ENCODE data around the gene TAF5L. TPM values are rescaled to one million over a fixed set of nuclear protein-coding genes. Genes with fewer than 3 reads are reported as not detected.

TAF5L gene
- total and polyA plus RNA-seq, 2 of the 8 experiments (the other 6 are each of a cell fraction or from before 2014, with no cell fraction given), result 17.7 to 23.3 TPM

DNA sequence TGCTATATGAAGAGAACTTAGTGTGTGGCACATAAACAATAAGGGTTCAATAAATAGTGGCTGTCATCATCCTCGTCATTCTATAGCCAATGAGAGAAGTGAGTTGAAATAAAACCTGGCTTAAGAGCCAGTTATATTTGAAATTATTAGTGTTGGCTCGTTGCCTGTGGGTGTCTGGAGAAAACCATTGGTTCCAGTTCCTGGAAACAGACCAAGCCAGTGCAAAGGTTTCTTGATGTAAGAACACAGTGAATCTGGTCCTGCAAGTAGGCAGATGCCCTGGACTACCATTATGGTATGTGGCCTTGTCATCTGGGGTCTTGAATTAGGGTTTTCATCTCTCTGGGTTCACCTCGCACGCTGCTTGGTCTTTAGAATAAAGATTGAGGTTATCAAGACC is 43.4 kb upstream of the TAF5L start:
- H3K9me3 ChIP-seq (ENCODE audit: insufficient read depth in 2 of 2, low read depth in 1 of 2, low read length in 1 of 2), result no peaks in the 10 kb centered on the region
- H2AFZ ChIP-seq (ENCODE audit: low read length), result no peak overlapping the region
- H3K36me3 ChIP-seq (ENCODE audit: control insufficient read depth in 2 of 4, insufficient read depth in 4 of 4, low read length in 3 of 4), result no peaks in the 10 kb centered on the region; a peak in 1 of 8 replicates
- H3K27me3 ChIP-seq (replicated peaks in 1 of 4; ENCODE audit: control insufficient read depth in 3 of 4, extremely low read depth in 1 of 4, insufficient read depth in 3 of 4, low read length in 3 of 4), result no peaks in the 10 kb centered on the region
- H3K4me2 ChIP-seq (ENCODE audit: insufficient read depth in 1 of 2, low read depth in 2 of 2, low read length in 2 of 2), result no peak overlapping the region
- no peak overlapping the region for H2AK5ac ChIP-seq (ENCODE audit: low read depth, low read length)
- no peak overlapping the region for H2BK15ac ChIP-seq (ENCODE audit: low read length)
- H2BK5ac ChIP-seq (ENCODE audit: low read depth, low read length), result no peak overlapping the region
- H3K4me1 ChIP-seq (replicated peaks in 1 of 4; ENCODE audit: control insufficient read depth in 3 of 4, insufficient read depth in 4 of 4, low read length in 3 of 4), result no peaks in the 10 kb centered on the region
- DNase-seq (ENCODE audit: low read depth in 1 of 2, low spot score in 2 of 2), result no peak
- ChIA-PET POLR2A (ENCODE audit: partially characterized antibody) (no interaction called here), CTCF (ENCODE audit: partially characterized antibody) (interaction anchor here (0.6 kb wide), 1 partner anchor 400 kb away, joined by 3 read pairs; no protein-coding TSS in a partner anchor)
- H3K4me3 ChIP-seq (ENCODE audit: extremely low read depth in 1 of 4, insufficient read depth in 2 of 4, low read depth in 3 of 4, low read length in 4 of 4), result no peak overlapping the region
- H3K79me2 ChIP-seq (ENCODE audit: control insufficient read depth in 1 of 2, insufficient read depth in 2 of 2, low read length in 2 of 2), result no peaks in the 10 kb centered on the region
- no peak overlapping the region for H3K14ac ChIP-seq (ENCODE audit: insufficient read length)
- H2BK120ac ChIP-seq (replicated peaks; ENCODE audit: low read depth, low read length), result no peak overlapping the region
- H2BK12ac ChIP-seq (ENCODE audit: low read depth, low read length), result no peak overlapping the region
- no peak overlapping the region for H4K5ac ChIP-seq (ENCODE audit: insufficient read length, low read depth, low read length)
- no peak overlapping the region for H3K4ac ChIP-seq (replicated peaks; ENCODE audit: insufficient read length, low read depth, low read length)
- no peak overlapping the region for H3K56ac ChIP-seq (replicated peaks; ENCODE audit: insufficient read length, low read depth, low read length)
- H3K79me1 ChIP-seq (ENCODE audit: low read depth, low read length), result no peaks in the 10 kb centered on the region
- H2BK20ac ChIP-seq (ENCODE audit: low read length), result no peak overlapping the region
- no peak for FAIRE-seq
- no peak overlapping the region for H3K18ac ChIP-seq (ENCODE audit: extremely low read depth, low read length)
- no peaks in the 10 kb centered on the region; the same call in 1 of the 2 replicates for H3K23me2 ChIP-seq (ENCODE audit: low read depth, low read length)
- H3K23ac ChIP-seq (ENCODE audit: insufficient read length), result no peak overlapping the region
- no peak overlapping the region for H4K8ac ChIP-seq (ENCODE audit: extremely low read depth, insufficient read depth, low read length)
- H4K91ac ChIP-seq (replicated peaks; ENCODE audit: insufficient read length, low read length), result no peak overlapping the region
- H3K27ac ChIP-seq (ENCODE audit: low read depth, low read length), result no peak overlapping the region
- 85% methylated on average over 4 of the region's 4 CpGs; no CpG with 5 or more reads in 1 of the 2 experiments for WGBS, 2 experiments (ENCODE audit: extremely low coverage in 1 of 2, insufficient coverage in 1 of 2, insufficient read length in 1 of 2, insufficient replicate concordance in 2 of 2, low coverage in 1 of 2, low lambda C conversion rate in 2 of 2, missing lambda C conversion rate in 1 of 2)
- no peak overlapping the region for H3K9ac ChIP-seq (replicated peaks in 1 of 4; ENCODE audit: extremely low read depth in 1 of 4, low read depth in 3 of 4, low read length in 3 of 4)
- no peaks in the 10 kb centered on the region for H4K20me1 ChIP-seq (replicated peaks in 1 of 2; ENCODE audit: control insufficient read depth in 1 of 2, insufficient read depth in 2 of 2, low read length in 2 of 2)
- TF ChIP-seq ZNF274 (IDR thresholded peaks at IDR 0.05; ENCODE audit: borderline replicate concordance, extremely low read depth, low read length), result no peak
- no peak for TF ChIP-seq TAF1 (IDR thresholded peaks at IDR 0.05; ENCODE audit: low read depth, low read length)
- TF ChIP-seq EGR1 (IDR thresholded peaks at IDR 0.05; ENCODE audit: borderline replicate concordance, low read depth, low read length), result no peak
- no peak for TF ChIP-seq GABPA (IDR thresholded peaks at IDR 0.05; ENCODE audit: borderline replicate concordance, insufficient read depth, low read length)
- TF ChIP-seq EZH2 (IDR thresholded peaks at IDR 0.05; ENCODE audit: low read depth, low read length, severe bottlenecking), result no peak
- TF ChIP-seq CHD2 (IDR thresholded peaks at IDR 0.05; ENCODE audit: low read length), result no peak
- TF ChIP-seq, protein P1, sequence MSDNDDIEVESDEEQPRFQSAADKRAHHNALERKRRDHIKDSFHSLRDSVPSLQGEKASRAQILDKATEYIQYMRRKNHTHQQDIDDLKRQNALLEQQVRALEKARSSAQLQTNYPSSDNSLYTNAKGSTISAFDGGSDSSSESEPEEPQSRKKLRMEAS (IDR thresholded peaks at IDR 0.05), result no peak
- no peak for TF ChIP-seq SUZ12 (IDR thresholded peaks at IDR 0.05; ENCODE audit: low read length)
- TF ChIP-seq NRF1 (IDR thresholded peaks at IDR 0.05; ENCODE audit: low read depth, low read length), result no peak
- no peak for TF ChIP-seq POLR2AphosphoS5 (IDR thresholded peaks at IDR 0.05; ENCODE audit: low read depth, low read length)
- no peak for TF ChIP-seq HDAC2 (IDR thresholded peaks at IDR 0.05; ENCODE audit: borderline replicate concordance in 1 of 2, low read depth in 2 of 2, low read length in 2 of 2)
- no peak for TF ChIP-seq BCL11A (IDR thresholded peaks at IDR 0.05; ENCODE audit: low read depth in 2 of 2, low read length in 2 of 2)
- TF ChIP-seq RNF2 (IDR thresholded peaks at IDR 0.05; ENCODE audit: borderline replicate concordance, low read depth, low read length, missing control alignments, poor library complexity, severe bottlenecking), result no peak
- TF ChIP-seq CTBP2 (IDR thresholded peaks at IDR 0.05; ENCODE audit: borderline replicate concordance, insufficient read depth, insufficient read length, low read length), result no peak
